IPS-18a (cell line): Measurements from ENCODE around the gene CFAP46.
"Not testable (repeated sequence)": the region's sequence is repeated elsewhere in the genome, so short reads cannot be mapped to it uniquely, and the experiment has no call there.

Experiments
- H3K27ac ChIP-seq: one replicate; pipeline ENCODE4 v1.5.1; 2013; ENCODE audit warnings: low read length
- H3K27me3 ChIP-seq: one replicate; pipeline ENCODE4 v1.6.1; 2013; ENCODE audit warnings: mild to moderate bottlenecking, low read length; ENCODE audit not compliant: control insufficient read depth, insufficient read depth
- H3K36me3 ChIP-seq: one replicate; pipeline ENCODE4 v1.6.1; 2013; ENCODE audit warnings: low read depth, low read length; ENCODE audit not compliant: control insufficient read depth
- H3K4me1 ChIP-seq: one replicate; pipeline ENCODE4 v1.6.1; 2013; ENCODE audit warnings: low read depth, low read length; ENCODE audit not compliant: control insufficient read depth
- H3K4me3 ChIP-seq: one replicate; pipeline ENCODE4 v1.5.1; 2013; ENCODE audit warnings: low read length
- H3K9ac ChIP-seq: one replicate; pipeline ENCODE4 v1.6.1; 2013; ENCODE audit warnings: mild to moderate bottlenecking, low read length, moderate library complexity
- H3K9me3 ChIP-seq: one replicate; pipeline ENCODE4 v1.6.1; 2013; ENCODE audit warnings: low read depth, low read length; ENCODE audit not compliant: control insufficient read depth

CFAP46 gene

DNA sequence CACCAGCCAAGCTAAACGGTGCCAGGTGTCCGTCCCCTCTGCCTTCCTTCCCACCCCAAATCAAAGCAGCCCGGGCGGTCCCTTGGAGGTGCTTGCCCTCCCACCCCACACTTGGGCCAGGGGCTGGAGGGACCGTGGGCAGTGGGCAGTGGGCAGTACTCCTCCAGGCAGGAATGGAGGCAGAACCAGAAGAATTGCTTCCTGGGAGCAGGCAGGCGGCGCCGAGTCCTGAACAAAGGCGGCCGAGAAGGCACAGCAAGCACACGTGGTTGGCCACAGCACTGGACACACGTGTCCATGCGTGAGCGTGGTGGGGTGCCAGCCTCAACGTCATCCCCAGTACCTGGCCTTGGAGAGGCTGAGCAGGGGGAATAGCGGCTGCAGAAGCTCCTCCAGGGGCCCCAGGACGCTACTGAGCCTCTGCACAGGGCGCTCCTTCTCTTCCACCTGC lies 108.0 kb downstream of the CFAP46 start:
- H3K36me3 ChIP-seq = no peaks in the 10 kb centered on the region
- no peak overlapping the region for H3K4me3 ChIP-seq
- no peaks in the 10 kb centered on the region for H3K27me3 ChIP-seq
- H3K4me1 ChIP-seq = no peaks in the 10 kb centered on the region
- no peaks in the 10 kb centered on the region for H3K9me3 ChIP-seq
- H3K9ac ChIP-seq = no peak overlapping the region
- no peak overlapping the region for H3K27ac ChIP-seq

DNA sequence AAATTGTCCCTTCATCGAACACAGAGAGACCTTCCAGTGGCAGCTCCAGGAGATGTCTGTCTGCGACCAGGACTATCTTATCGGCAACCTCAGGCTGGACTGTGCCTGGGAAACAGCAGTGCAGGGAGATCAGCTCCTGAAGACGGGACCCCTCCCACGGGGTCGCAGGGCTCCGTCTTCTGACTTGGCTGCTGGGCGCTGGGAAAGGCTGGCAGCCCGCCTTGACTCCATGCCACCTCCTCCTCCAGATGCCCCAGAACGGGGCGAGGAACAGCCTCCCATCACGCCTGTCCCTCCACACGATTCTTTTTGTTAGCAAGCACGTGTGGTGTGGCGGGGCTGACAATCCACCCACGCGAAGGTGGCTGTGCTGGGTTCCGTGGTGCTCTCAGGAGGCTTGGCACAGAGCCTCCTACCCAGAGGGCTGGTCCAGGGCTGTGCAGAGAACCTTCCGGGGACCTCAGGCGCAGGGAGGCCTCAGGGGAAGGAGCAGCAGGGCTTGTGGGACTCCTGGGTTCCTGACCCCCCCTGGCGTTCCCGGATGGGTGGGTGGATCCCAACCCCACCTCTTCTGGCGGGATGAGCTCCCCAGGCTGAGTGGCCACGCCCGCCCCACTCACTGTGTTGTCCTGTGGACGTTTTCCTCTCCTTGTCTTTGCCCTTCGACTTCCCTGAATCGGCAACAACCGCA lies 108.8 kb downstream of the CFAP46 start:
- Histone ChIP-seq H3K4me1 (no peaks in the 10 kb centered on the region), H3K27me3 (no peaks in the 10 kb centered on the region), H3K36me3 (no peaks in the 10 kb centered on the region), H3K9ac (no peak overlapping the region), H3K9me3 (no peaks in the 10 kb centered on the region), H3K27ac (no peak overlapping the region), H3K4me3 (no peak overlapping the region)

DNA sequence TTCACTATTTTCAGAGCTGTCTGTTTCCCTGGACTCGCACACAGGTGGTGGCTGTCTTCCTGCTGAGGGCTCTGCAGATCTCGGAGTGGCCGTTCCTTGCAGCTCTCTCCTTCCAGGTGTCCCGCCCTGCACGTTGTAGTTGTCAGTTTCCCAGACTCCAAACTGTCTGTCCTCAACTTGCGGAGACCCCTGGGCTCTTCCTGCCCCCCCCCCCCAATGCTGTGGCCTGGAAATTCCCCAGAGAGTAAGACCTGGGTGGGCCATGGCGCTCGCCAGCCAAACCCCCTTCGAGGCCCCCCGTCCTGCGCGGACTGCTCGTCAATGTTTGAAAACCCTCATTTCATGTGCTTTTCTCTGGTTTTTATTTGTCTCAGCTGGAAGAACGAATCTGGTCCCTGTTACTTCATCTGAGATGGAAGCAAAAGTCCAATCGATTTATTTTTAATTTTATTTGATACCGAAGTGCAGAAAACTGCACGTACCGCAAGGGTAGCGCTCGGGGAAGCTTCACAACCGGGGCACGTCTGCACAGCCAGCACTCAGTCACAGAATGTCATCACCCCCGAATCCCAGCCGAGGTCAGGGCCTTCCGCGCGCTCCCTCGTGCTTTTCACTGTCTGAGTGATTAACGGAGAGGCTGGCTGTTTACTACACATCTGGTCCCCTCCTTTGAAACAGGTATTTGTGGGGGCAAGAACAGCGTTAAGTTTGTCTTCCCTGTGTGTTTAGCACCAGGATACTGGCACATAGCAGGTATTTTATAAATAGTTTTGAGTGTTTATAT lies 110.0 kb downstream of the CFAP46 start:
- Histone ChIP-seq H3K4me3 (no peak overlapping the region), H3K36me3 (no peaks in the 10 kb centered on the region), H3K9me3 (no peaks in the 10 kb centered on the region), H3K27ac (no peak overlapping the region), H3K4me1 (no peaks in the 10 kb centered on the region), H3K27me3 (no peaks in the 10 kb centered on the region), H3K9ac (no peak overlapping the region)

DNA sequence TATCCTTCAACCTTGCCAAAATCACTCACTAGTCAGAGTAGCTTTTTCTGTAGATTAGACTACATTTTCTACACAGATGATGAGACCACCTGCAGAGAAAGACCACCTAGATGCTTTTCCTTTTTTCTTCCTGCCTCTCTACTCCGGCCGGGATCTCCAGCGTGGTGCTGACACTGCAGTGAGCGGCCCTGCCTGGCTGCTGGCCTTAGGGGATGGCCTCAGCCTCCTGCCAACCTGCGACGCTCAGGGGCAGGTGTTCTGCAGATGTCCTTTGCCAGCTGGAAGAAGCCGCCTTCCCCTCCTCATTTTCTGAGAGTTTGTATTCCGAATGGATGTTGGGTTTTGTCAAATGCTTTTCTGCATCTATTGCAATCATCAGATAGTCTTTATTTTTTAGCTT lies 113.0 kb downstream of the CFAP46 start:
- no peaks in the 10 kb centered on the region for H3K27me3 ChIP-seq
- H3K9me3 ChIP-seq = peaks cover 9% of the 10 kb centered on the region
- no peak overlapping the region for H3K27ac ChIP-seq
- no peaks in the 10 kb centered on the region for H3K4me1 ChIP-seq
- no peak overlapping the region for H3K9ac ChIP-seq
- H3K36me3 ChIP-seq = no peaks in the 10 kb centered on the region
- H3K4me3 ChIP-seq = no peak overlapping the region

DNA sequence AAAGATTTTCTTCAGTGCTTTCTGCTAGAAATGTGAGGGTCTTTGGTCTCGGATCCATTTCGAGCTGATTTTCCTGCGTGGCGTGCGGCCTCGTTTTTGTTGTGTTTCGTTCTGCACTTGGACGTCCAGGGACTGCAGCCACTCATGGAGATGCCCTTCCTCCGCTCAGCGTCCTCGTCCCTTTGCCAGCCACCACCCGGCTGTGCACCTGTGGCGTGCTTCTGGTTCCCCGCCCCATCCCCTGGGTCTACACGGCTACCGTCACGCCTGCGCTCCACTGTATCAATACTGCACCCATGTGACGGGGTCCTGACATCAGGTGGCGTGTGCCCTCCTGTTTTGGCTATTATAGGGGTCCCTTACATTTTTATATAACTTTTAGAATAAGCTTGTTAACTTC lies 113.7 kb downstream of the CFAP46 start:
- Histone ChIP-seq H3K27ac (no peak overlapping the region), H3K4me1 (no peaks in the 10 kb centered on the region), H3K9ac (no peak overlapping the region), H3K9me3 (peaks cover 9% of the 10 kb centered on the region), H3K36me3 (no peaks in the 10 kb centered on the region), H3K4me3 (no peak overlapping the region), H3K27me3 (no peaks in the 10 kb centered on the region)

DNA sequence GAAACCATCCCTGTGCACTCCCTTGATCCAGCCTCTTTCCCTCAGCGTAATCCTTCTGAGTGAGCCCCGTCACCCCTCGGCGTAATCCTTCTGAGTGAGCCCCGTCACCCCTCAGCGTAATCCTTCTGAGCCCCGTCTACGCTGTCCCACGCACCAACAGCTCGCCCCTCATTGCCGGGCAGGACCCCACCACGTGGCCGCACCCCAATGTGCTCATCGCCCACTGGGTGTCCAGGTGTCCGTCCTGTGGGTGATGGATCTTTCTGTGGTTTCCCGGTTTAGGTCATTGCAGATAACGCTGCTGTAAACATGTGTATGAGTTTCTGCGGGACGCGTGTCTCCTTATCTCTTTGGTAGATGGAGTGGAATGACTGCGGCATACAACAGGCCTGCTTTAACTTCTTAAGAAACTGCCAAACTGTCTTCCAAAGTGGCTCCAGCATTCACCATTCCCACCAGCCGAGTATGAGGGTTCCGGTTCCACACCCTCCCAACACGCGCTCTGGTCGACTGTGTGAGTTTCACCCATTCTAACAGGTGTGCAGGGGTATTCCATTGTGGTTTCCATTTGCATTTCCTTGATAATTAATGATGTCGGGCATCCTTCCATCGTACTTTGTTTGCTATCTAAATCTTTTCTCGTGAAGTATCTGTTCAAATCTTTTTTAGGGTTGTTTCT lies 114.4 kb downstream of the CFAP46 start:
- Histone ChIP-seq H3K36me3 (no peaks in the 10 kb centered on the region), H3K4me1 (no peaks in the 10 kb centered on the region), H3K4me3 (no peak overlapping the region), H3K27ac (no peak overlapping the region), H3K27me3 (no peaks in the 10 kb centered on the region), H3K9me3 (peaks cover 9% of the 10 kb centered on the region), H3K9ac (no peak overlapping the region)

DNA sequence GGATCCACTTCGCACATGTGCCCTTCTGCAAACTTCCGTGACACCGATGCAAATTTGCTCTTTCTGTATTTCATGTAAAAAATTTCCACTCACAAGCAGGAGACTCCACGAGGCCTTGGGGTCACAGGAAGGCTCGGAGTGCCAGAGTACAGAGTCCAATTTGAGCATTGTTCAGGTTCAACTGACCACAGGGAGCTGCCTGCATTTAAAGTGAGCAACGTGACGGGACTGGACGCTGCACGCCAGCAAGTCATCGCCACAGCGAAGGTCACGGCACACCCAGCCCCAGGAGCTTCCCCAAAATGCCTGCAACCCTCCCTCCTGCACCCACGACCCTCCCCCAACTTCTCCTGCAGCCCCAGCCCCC lies 115.0 kb downstream of the CFAP46 start:
- Histone ChIP-seq H3K4me1 (no peaks in the 10 kb centered on the region), H3K36me3 (no peaks in the 10 kb centered on the region), H3K9ac (no peak overlapping the region), H3K27ac (no peak overlapping the region), H3K4me3 (no peak overlapping the region), H3K9me3 (peaks cover 9% of the 10 kb centered on the region), H3K27me3 (no peaks in the 10 kb centered on the region)

DNA sequence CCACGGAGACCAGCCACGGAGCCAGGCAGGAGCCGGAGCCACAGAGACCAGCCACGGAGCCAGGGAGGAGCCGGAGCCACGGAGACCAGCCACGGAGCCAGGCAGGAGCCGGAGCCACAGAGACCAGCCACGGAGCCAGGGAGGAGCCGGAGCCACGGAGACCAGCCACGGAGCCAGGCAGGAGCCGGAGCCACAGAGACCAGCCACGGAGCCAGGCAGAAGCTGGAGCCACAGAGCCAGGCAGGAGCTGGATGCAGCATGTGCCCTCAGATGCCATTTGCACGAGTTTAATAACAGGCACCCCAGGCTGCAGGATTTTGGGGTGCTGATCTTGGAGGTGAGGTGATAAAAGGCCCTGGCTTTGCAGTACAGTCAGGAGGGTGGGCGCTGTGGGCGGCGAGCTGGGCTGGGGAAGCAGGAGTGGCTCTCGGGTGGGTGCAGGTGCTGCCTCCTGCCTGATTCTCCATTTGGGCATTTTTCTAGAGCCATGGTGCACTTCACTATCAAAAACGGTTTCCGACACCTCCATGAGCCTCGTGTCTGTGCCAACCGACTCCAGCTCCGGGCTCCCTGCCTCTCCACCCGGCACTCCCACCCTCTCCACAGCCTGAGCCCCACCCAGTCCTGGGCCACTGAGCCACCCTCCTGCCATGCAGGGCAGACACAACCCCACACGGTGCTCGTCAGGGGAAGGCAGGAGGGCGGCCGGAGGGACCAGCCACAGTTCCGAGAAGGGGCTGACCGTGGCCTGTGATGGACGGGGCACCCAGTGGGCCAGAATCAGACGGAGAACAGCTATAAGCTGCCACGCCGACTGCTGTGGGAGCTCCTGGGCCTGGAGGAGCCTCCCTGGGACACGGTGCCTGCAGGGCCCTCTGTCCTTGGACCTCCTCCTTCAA lies 115.6 kb downstream of the CFAP46 start:
- Histone ChIP-seq H3K4me1 (no peaks in the 10 kb centered on the region), H3K27me3 (no peaks in the 10 kb centered on the region), H3K9me3 (peaks cover 9% of the 10 kb centered on the region), H3K4me3 (no peak overlapping the region), H3K27ac (no peak overlapping the region), H3K9ac (no peak overlapping the region), H3K36me3 (no peaks in the 10 kb centered on the region)

DNA sequence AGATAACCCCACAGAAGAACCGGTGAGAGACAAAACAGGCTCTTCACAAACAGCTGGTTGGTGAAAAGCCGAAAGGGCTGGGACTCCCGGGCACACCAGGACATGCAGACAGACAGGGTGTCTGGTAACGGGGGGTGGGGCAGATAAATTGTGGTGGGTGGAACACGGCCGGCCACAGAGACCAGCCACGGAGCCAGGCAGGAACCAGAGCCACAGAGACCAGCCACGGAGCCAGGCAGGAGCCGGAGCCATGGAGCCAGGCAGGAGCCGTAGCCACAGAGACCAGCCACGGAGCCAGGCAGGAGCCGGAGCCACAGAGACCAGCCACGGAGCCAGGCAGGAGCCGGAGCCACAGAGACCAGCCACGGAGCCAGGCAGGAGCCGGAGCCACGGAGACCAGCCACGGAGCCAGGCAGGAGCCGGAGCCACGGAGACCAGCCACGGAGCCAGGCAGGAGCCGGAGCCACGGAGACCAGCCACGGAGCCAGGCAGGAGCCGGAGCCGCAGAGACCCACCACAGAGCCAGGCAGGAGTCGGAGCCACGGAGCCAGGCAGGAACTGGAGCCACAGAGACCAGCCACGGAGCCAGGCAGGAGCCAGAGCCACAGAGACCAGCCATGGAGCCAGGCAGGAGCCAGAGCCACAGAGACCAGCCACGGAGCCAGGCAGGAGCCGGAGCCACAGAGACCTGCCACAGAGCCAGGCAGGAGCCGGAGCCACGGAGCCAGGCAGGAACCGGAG lies 116.4 kb downstream of the CFAP46 start:
- H3K27me3 ChIP-seq, H3K4me1 ChIP-seq, H3K9ac ChIP-seq, H3K9me3 ChIP-seq, H3K36me3 ChIP-seq, H3K4me3 ChIP-seq, H3K27ac ChIP-seq: not testable (repeated sequence)

DNA sequence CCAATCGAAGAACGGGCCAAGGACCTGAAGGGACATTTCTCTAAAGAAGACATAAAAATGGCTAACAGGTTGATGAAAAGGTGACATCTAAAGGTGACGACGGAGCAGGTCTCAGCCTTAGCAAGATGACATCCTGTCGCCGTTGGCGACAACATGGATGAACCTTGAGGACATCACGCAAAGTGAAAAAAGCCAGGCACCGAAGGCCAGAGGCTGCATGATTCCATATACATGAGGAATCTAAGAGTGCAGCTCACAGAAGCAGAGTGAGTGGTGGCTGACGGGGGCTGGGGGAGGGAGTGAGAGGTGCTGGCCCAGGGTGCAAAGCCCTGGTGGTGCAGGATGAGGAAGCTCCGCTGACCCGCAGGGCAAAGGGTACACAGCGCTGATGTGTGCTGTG lies 122.3 kb downstream of the CFAP46 start:
- H3K9ac ChIP-seq = no peak overlapping the region

More for the DNA sequence above, 122.3 kb downstream of the CFAP46 start:
- H3K4me3 ChIP-seq = no peak overlapping the region
- H3K9me3 ChIP-seq = peaks cover 4% of the 10 kb centered on the region
- no peak overlapping the region for H3K27ac ChIP-seq
- no peaks in the 10 kb centered on the region for H3K36me3 ChIP-seq
- H3K4me1 ChIP-seq = no peaks in the 10 kb centered on the region
- no peaks in the 10 kb centered on the region for H3K27me3 ChIP-seq
